GM19351 (cell line): ENCODE results near the gene RGS3.

Source experiments
- ATAC-seq: cut with Tn5 transposase; IDR thresholded peaks from one replicate; pipeline ENCODE4 v1.9.1; 2021; ENCODE audit warnings: mild to moderate bottlenecking, moderate library complexity; ENCODE audit not compliant: unreplicated experiment

The RGS3 gene

GRCh38 chr9:113568571-113569321, 105.2 kb downstream of the RGS3 start:
- no peak for ATAC-seq

DNA sequence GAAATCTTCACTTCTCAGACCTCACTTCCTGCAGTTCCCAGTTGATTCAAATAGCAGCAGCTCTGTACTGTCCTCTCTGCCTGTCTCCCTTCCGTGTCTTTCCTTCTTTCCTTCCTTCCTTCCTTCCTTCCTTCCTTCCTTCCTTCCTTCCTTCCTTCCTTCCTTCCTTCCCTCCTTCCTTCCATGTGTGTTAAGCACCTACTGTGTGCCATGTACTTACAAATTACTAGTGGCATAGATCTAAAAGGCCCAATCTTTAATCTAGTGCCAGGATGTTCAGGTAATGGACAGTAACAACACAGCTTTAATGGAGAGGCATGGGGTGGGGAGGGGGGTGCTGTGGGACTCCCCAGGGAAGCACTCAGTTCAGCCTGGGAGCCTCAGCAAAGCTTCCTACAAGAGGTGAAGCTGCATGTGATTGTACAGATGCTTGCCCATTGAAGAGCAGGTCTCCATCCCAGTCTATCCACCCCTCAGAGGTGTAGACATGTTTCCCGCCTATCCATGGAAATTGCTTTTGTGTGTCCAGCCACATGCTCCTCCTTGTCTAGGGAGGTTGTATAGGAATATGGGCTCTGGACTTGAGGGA, 106.0 kb downstream of the RGS3 start:
- no peak for ATAC-seq

DNA sequence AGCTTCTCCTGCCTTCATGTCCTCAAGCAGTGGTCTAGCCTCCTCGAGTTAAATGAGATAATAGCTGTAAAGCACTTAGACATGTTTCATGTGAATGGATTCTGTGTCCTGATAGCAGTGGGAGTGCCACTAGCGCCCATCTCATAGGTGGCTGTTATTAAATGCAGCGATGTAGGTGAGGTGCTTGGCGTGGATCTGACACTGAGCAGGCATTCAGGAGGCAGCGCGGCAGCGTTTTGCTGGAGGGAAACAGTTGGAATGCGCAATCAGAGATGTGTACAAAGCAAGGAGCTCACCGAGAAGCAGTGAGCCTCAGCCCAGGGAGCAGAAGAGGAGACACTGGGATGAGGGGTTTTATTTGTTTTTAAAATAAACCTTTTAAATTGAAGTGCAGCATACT, 106.6 kb downstream of the RGS3 start:
- ATAC-seq: no peak

- no peak for ATAC-seq
Observed at GRCh38 chr9:113570749-113571711, 107.5 kb downstream of the RGS3 start.

GRCh38 chr9:113572076-113572861, 108.7 kb downstream of the RGS3 start:
- ATAC-seq: no peak

DNA sequence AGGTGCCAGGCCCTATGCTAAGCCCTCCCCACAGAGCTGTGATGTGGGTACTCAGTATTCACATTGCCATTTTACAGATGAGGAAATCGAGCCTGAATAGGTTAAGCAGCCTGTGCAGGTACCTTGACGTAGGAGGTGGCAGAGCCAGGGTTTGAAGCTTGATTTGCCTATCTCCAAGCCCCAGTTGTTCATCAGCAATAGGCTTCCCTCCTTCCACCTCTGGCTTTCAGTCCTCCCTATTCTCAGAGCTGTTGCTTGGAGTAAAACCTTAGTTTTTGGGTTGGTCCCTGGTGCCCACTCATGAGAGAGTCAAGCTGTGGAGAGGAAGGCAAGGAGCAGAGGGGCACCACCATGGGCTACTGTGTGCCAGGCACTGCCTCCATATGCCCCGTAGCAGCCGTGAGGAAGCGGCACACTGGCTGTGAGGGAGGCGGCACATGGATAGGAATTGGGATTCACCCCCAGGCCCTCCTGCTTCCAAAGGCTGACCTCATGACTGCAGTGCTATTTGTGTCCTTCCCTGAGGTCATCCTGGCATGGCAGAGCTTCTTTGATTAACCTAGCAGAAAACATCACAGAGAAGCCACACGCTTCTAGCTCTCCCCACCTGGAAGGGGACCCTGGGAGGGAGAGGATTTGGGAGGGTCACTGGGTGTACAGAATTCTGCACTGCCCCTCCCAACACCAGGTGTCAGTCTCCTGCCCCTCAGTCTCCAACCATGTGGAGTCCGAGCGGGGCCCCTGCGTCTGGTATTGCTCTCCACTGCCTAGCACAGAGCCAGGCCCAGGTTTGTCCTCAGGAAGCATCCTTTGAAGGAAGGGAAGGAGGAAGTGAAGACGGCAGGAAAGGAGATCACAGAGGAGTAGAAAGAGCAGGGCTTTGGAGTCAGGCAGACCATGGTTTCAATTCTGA, 109.8 kb downstream of the RGS3 start:
- ATAC-seq: no peak

DNA sequence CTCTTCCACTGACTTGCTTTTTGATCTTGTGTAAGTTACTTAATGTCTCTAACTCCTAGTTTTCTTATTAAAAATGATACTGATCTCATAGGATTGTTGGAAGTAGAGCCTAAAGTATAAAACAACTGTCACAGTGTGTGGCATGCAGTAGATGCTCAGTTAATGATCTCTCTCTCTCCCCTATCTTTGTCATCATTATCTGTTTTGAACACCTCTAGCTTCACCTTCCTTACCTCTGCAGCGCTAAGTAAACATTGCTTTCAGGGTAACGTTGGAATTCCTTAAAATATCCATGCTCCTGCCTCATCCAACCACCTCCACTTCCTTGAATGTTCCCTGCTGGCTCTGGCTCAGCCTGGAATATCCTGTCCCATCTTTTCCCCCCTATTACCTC, 110.4 kb downstream of the RGS3 start:
- no peak for ATAC-seq

GRCh38 chr9:113574441-113575262, 111.1 kb downstream of the RGS3 start:
- ATAC-seq: no peak

- no peak for ATAC-seq
Observed at GRCh38 chr9:113577525-113578261, 114.2 kb downstream of the RGS3 start.

- no peak for ATAC-seq
Observed at GRCh38 chr9:113578279-113578865, 114.8 kb downstream of the RGS3 start.

DNA sequence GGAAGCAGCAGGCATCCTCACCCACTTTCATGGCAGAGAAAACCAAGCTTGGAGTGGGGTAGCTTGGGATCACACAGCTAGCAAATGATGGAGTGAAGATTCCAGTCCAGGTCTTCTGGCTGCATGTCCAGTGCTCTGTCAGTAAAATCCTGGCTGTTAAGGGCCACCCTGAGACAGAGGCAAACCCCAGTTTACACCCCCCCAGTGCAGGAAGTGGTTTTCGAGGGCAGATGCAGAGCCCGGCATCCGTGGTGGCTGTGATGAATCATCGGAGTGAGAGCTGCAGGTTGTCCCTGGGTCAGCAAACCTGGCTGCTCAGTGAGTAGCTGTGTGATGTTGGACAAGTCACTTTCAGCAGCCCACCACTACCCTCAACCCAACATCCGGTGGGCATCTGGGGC, 115.4 kb downstream of the RGS3 start:
- peak; percentile 64 for ATAC-seq

GRCh38 chr9:113579283-113580040, 115.9 kb downstream of the RGS3 start:
- peak; percentile 17 for ATAC-seq

DNA sequence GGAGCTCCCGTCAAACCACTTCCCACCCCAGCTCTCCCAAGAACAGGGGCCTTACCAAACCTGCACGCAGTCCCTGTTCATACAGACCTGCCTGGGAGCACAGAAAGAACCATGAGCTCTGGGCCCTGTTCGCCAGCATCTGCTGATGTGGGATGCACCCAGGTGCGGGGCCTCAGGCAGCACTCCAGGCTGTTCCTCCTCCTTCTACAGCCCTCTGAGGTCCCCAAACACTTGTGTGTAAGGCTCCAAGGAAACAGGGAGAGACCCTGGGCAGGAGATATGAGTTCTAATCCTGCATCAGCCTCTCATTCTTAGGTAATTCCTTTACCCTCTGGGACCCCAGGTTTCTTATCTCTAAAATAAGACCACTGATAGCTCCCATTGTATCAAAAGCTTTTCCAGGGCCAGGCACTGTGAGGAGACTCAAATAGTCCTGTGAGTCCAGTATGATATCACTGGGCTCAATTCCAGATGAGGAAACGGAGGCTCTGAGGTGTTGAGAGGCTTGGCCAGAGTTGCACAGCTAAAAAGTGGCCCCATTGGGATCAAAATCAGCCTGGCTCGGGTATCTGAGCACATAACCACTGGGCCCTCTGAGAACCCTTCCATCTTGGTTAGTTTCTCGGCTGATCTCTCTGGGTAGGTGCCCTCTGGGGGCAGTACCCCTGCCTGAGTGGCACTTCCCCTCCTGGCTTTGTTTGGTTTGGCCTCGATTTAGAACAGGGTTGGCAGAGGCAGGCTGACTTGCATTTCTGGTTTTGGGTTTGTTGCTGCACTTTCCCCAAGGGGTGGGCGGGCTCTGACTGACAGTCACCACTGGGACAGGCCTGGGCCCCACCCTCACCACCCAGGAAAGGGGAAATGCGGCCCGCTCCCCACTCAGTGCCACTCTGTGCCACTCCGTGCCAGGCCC, 116.8 kb downstream of the RGS3 start:
- ATAC-seq: no peak

GRCh38 chr9:113580954-113581311, 117.4 kb downstream of the RGS3 start:
- ATAC-seq: no peak

- ATAC-seq: peak; percentile 79
Observed at GRCh38 chr9:113581865-113582697, 118.6 kb downstream of the RGS3 start.
